Suppressor macrophage treated with lipopolysaccharide for 1 hour (primary cell): Measurements from ENCODE around the gene SBF2.
"Not testable (repeated sequence)": the region's sequence is repeated elsewhere in the genome, so short reads cannot be mapped to it uniquely, and the experiment has no call there.

Experiments
- DNase-seq, 3 donors: peaks; one replicate each; pipeline ENCODE4 v3.0.0-alpha.2; 2020 to 2022

SBF2 gene

DNA sequence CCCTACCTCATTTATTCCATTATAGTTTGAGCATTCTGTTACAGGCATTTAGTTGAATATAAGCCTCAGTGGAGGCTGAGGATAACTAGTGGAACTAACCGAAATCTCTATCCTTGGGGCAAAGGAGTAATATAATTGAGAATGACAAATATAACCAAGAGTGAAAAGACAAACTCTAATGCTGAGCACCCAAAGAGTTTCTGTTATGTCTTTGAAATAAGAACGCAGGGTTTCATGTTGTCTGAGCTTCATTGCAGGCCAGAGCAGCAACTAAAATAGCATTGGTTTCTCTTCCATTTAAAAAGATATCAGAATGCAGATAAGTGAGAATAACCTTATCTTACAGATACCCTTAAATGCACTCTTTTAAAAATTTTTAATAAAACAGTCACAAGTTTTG is 131.8 kb downstream of the SBF2 start:
- no peak for DNase-seq

DNA sequence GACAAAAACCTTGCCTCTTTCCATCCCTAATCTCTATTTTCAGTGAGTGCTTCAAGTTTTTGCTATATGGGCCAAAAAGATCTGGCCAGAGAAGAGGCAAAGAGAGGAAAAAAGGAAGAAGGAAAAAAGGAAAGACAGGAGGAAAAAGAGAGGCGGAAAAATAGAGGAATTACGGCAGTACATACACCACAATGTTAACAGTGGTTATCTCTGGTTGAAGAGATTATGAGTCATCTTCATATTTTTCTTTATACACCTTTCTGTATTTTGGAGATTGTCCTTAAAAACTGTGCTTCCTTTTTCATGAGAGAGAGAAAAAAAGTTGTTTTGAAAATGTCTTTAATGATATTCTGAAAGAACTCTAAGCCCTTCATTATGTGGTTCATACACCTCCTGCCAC is 133.7 kb downstream of the SBF2 start:
- DNase-seq, result no peak

DNA sequence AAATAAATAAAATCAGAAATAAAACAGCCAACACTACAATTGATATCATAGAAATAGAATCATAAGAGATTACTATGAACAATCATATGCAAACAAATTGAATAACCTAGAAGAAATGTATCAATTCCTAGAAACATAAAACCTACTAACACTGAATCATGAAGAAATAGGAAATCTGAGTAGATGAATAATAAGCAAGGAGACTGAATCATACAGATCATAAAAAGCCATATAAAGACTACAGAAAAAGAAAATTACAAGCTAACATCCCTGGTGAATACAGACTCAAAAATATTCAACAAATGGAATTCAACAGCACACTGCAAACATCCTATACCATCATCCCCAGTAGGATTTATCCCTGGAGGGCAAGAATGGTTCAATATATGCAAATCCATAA is 135.6 kb downstream of the SBF2 start:
- no peak for DNase-seq

DNA sequence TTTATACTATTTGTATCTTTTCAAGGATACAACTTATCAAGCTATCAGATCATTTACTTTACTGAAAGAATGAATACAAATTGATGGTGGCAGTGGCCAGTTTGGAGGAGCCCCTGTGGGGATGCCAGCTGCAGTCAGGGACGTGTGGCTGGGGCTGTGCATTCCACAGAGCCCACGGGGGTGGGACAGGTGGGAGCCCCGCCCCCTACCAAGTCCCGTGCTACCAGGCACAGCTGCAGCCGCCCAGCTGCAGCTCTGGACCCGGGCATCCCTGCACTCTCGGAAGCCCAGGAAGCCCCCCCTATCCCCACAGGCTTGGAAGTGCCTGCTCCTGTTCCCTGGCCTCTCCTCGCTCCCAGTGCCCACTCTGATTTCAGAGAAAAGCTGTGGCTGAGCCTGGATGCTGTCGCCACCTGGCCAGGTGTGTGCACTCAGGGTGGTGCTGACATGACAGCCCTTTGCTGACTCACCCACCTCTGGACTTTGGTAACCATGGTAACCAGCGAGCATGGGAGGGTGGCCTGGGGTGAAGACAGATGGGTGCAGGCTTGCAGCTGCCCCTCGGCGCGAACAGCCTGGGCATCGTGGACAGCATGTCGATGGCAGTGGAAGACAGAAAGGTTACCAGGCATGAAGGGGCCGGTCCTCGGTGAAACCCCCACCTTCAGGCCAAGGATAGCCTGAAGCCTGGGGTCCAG is 138.1 kb downstream of the SBF2 start:
- no peak for DNase-seq

DNA sequence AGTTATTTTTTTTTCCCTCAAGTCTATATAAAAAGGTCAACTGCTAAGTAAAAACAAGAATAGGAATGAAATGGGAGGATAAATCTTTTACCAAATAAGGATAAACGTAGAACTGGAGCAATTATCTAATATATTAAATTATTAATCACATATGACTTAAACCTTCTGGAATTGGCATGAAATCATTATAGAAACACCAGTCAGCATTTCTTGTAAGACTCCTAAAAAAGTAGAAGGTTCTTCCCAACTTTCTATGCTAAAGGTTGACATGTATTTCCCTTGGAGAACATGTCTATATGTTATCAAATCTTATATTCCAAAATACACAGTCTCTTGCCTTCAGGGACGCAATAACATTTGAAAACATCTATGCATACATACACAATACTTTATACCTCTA is 143.2 kb downstream of the SBF2 start:
- no peak for DNase-seq

DNA sequence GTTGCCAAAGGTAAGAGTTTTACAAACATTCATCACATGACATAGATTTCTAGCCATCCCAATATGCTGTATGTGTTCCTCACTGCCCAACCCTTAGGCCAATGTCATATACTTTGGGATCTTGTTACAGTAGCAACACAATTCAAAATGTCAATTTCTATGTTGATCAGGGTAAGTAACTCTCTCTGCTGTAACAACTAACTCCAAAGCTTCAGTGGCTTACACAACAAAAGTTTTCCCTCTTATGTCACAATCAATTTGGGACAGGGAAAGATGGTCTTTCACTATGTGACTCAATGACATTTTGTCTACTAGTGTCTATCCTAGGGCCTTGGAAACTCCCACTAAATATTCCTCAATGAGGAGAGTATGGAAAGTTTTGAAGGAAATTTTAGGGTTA is 144.5 kb downstream of the SBF2 start:
- peak in 2 of 3 donors; percentile 21 to 35 for DNase-seq

DNA sequence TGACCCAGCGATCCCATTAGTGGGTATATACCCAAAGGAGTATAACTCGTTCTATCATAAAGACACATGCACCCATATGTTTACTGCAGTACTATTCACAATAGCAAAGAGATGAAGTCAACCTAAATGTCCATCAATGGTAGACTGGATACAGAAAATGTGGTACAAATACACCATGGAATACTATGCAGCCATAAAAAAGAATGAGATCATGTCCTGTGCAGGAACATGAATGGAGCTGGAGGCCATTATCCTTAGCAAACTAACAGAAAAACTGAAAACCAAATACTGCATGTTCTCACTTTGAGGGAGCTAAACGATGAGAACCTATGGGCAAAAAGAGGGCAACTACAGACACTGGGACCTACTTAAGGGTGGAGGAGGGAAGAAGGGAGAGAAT is 146.8 kb downstream of the SBF2 start:
- DNase-seq, result no peak

DNA sequence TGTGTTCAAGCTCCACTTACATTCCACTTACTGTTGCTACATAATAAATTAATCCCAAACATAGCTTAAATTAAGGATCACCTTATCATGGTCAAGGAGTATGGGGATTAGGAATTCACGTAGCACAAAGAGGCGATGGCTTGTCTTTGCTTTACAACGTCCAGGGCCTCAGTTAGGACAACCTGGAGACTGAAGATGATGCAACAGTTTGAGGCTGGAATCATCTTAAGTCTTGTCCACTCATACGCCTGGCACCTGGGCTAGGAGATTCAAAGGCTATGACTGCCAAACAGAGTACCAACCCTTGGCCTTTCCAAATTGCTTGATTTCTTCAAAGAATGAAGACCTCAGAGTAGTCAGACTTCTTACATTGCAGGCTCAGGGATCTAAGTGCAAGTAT is 149.1 kb downstream of the SBF2 start:
- DNase-seq, result no peak

DNA sequence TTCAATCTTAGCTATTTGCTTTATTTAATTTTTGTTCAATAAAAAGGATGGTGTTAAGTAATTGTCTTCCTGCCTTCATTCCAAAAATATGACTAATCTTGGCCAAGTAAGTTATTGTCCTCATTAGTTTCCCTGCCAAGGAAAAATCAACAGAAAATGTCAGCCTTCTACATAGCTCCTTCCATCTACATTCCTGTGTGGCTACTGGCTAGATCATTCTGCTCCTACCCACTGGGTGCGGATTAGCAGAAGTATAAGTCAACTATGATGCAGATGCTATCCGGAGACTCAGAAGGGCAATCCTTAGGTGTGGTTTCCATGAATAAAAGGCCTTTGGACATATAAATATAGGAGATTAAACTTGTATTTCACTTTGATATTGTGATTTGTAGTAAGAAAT is 154.4 kb downstream of the SBF2 start:
- DNase-seq, result no peak

DNA sequence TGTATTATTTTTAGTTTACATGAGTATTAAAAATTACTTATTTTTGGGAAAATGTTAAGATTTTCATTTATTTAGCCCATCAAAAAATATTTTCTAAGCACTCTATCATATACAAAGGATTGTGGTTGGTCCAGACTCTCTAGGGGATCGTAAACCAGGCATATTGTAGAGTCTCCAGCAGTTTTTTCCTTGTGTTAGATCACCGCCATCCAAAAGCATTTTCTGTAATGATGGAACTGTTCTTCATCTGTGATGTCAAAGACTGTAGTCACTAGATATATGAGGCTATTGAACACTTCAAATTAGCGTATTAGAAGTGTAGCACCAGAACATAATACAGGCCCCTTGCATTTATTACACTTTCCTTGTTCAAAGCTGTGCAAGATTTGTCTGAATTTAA is 154.9 kb downstream of the SBF2 start:
- no peak for DNase-seq

DNA sequence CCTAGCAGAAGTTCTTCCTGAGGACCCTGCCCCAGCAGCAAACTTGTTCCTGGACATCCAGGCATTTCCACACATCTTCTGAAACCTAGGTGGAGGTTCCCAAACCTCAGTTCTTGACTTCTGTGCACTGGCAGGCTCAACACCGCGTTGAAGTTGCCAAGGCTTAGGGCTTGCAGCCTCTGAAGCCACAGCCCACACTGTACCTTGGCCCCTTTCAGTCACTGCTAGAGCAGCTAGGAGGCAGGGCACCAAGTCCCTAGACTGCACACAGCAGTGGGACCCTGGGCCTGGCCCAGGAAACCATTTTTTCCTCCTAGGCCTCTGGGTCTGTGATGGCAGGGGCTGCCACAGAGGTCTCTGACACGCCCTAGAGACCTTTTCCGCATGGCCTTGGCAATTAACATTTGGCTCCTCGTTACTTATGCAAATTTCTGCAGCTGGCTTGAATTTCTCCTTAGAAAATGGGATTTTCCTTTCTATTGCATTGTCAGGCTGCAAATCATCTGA is 159.0 kb downstream of the SBF2 start:
- no peak for DNase-seq

DNA sequence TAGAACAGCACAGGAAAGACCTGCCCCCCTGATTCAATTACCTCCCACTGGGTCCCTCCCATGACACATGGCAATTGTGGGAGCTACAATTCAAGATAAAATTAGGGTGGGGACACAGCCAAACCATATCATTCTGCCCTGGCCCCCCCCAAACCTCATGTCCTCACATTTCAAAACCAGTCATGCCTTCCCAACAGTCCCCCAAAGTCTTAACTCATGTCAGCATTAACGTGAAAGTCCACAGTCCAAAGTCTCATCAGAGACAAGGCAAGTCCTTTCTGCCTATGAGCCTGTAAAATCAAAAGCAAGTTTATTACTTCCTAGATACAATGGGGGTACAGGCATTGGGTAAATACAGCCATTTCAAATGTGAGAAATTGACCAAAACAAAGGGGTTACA is 159.8 kb downstream of the SBF2 start:
- DNase-seq, result not testable (repeated sequence)

DNA sequence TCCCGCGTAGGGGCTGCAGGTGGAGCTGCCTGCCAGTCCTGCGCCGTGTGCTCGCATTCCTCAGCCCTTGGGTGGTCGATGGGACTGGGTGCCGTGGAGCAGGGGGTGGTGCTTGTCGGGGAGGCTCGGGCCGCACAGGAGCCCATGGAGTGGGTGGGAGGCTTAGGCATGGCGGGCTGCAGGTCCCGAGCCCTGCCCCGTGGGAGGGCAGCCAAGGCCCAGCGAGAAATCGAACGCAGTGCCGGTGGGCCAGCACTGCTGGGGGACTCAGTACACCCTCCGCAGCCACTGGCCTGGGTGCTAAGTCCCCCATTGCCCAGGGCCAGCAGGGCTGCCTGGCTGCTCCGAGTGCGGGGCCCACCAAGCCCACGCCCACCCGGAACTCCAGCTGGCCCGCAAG is 160.8 kb downstream of the SBF2 start:
- not testable (repeated sequence) for DNase-seq

DNA sequence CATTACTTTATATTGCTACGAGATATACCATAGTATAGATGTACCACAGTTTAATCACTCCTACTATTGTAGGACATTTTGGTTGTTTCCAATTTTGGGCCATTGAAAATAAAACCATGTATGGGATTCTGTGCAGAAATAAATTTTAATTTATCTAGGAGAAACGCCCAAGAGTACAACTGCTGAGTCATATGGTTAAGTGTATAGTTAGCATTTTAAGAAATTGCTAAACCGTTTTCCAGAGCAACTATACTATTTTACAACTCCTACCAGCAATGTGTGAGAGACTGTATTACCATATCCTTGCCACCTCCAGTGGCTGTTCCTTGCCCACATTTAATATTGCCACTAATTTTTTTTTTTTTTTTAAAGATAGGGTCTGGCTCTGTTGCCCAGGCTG is 163.1 kb downstream of the SBF2 start:
- DNase-seq, result no peak

DNA sequence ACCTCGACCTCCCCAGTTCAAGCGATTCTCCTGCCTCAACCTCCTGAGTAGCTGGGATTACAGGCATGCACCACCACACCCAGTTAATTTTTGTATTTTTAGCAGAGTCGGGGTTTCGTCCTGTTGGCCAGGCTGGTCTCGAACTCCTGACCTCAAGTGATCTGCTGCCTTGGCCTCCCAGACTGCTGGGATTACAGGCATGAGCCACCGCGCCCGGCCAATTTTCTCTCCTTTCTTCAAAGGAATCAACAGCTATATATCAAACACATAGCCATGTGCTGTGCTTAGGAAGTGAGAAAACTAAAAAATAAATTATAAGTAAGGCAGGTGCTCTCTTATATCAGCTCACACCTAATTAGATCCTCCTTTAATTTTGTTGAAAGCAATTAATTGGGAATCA is 164.8 kb downstream of the SBF2 start:
- DNase-seq, result not testable (repeated sequence)

DNA sequence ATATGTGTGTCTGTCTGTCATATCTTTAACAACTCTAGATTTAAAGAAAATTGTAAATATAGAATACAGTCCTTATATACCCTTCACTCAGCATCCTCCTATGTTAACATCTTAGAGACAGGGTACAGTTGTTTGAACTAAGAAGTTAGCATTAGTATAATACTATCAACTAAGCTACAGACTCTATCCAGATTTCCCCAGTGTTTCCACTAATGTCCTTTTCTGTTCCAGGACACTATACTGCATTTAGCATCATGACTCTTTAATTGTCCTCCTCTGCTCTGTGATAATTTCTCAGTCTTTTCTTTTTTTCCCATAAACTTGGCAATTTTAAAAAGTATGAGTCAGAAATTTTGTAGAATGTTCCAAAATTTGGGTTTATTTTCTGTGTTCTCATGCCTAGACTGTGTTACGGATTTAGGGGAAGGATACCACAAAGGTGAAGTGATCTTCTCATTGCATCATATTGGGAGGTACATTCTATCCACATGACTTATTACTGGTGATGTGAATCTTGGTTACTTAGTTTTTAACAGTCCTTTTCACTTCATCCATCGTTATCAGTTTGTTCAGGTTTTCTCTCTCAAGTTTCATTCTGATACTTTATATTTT is 168.4 kb downstream of the SBF2 start:
- DNase-seq, result peak in 1 of 3 donors; percentile 20

DNA sequence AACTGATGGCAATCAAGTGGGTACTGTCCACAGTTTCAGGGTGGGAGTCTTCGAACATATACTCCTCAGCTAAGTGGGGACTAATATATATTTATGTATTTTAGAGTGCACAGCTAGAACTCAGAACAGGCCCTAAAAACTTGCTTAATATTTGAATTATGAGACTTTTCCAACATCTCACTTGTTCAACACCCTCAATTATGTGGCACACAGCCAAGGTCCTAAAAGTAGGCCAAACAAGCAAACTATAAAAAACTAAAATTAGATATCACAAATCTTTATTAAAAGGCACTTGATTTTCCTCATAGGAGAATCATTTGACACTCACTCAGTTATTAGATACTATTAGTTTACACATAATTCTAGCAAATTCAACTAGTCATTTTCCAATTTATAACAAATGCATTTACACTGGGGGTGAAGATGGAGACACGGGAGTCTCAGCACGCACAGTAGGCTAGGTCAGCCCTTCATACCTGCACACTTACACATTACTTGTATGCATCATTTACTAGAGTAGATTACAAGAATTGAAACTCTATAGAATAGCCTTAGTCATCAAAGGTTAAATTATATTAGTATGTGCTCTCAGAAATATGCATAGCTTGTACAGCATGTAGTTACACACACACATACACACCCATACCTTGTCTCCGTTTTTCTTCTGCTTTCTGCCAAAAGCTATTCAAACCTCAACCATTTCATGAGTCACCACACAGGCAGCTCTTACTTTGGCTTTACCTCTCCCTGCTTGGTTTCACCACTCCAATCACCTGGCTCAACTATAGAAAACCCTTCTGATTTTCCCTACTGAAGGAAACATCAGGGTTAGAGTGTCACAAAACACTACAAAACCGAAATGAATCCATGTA is 171.5 kb downstream of the SBF2 start:
- no peak for DNase-seq

DNA sequence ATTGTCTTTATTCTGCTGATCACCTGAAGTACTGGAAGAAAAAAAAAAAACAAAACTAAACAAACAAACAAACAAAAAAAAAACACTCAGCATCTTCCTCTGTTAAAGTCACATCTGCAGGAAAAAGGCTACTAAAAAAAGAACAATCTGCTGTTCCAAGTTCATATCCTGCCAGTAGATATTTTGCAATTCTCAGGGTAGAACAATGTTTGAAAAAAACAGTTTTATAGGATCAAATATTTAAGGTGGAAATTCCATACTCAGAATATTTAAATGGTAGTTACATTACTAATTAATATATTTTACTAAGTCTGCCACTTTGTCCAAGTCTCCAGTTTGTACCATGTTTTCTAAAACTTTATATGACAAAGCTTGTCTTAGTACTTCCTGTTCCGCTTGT is 175.2 kb downstream of the SBF2 start:
- DNase-seq, result no peak

DNA sequence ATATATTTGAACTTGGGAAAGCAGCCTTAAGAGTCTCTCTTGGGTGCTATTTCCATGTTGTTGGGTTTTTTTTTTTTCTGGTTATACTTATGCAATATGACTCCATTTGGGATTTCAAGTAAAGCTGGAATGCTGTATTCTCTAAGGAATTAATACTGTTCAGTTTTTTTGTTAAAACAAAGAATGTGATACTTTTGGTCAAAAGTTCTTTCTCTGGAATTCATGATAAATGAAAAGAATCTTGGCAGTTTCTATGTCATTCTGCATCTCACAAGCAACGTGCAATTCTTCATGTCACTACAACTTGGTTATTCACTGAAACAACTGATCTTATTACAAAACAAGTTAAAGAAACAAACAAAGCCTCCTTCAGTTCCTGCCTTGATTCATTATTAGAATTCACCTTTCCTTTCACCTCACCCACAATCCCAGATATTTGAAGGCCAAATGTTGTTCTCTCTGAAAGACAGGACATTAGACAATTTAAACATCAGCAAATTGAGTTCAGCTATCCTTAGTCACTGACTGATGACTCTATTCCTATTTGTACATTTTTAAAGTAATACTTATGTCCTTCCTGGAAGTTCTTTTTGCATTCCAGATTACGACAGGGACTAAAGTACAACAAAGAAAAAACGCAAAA is 176.2 kb downstream of the SBF2 start:
- DNase-seq, result peak in 1 of 3 donors; percentile 36

DNA sequence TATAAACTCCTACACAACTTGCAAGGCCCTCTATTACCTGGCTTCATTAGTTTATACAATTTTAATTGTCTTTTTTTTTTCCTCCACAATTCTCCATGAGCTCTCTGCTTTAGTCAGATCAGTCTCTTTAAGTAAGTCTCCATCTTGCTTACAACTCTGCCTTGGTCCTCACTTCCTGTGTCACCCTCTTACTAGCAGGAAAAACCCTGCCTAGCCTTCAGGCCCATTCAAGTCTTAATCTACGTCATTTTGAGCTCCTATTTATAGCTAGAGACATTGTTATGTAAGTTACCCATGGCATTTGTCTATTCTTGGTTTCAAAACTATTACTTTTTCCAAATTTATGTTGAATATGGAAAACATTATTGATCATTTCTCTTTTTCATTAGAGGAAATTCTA is 177.4 kb downstream of the SBF2 start:
- peak in 2 of 3 donors; percentile 3 to 20 for DNase-seq

DNA sequence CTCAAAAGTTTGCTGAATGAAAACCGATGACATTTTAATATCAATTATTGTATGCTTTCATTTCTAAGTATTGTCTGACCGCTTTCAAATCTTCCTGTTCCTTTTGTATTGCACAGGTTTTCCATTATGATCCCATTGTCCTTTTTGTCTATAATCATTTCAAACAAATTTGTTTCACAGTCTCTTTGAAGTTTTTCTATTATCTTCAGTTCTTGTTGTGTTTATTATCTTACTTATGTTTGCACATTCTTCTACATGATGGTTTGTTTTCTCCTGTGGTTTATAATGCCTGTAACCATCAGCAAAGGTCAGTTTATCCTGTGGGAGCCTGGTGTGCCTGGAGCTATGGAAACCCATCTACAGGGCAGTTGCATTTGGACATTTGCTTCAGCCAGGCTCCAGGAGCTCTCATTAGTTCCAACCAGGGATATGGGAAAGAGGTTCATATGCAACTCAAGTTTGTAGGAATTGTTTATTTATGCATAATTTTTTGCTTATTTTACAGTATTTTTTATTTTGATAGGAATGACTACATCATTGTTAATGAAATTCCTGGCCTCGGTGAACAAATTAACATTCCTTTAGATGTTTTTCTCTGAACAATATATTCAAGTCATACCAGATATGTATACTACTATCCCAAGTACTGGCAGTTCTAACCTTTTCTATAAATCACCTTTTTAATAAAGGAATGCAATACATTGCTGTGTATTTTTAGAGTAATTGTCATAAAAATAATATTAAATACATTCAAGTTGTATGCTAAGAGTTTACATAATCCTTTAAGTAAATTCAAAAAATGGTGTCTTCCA is 179.2 kb downstream of the SBF2 start:
- no peak for DNase-seq

DNA sequence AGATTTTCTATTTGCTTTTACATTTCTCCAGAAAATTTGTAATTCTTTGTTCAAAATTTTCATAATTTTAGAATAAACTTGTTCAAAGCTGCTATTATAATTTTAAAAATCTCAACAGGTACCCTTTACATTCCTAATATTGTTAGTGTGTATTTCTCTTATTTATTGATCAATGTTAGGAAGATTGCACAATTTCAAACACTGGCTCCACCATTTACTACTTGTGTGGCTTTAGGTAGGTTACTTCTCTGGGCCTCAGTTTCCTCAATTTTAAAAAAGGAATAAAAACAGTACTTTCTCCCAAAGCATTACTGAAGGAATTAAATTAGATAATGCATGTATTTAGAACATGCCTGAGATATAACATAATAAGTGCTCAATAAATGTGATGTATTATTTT is 180.2 kb downstream of the SBF2 start:
- no peak for DNase-seq
